Hepatocyte (in vitro differentiated cells): ENCODE data around the gene LDLRAD4.

ENCODE experiments used
- EZH2 ChIP-seq: fragments of 200-600 bp; sonication (generic); IDR thresholded peaks from 2 replicates; pipeline ENCODE4 v1.6.1; 2016; ENCODE audit warnings: antibody characterized with exemption, mild to moderate bottlenecking, borderline replicate concordance
- EZH2phosphoT487 ChIP-seq: fragments of 200-600 bp; sonication (generic); IDR thresholded peaks from one replicate; pipeline ENCODE4 v1.6.1; 2018; ENCODE audit warnings: antibody characterized with exemption, mild to moderate bottlenecking, low read depth, moderate library complexity; ENCODE audit not compliant: unreplicated experiment, severe bottlenecking
- TF ChIP-seq, protein P1 (sequence below): fragments of 200-600 bp; sonication (generic); IDR thresholded peaks from 2 replicates; pipeline ENCODE4 v1.5.1; 2016; ENCODE audit warnings: antibody characterized with exemption, mild to moderate bottlenecking; ENCODE audit not compliant: poor library complexity

DNA sequence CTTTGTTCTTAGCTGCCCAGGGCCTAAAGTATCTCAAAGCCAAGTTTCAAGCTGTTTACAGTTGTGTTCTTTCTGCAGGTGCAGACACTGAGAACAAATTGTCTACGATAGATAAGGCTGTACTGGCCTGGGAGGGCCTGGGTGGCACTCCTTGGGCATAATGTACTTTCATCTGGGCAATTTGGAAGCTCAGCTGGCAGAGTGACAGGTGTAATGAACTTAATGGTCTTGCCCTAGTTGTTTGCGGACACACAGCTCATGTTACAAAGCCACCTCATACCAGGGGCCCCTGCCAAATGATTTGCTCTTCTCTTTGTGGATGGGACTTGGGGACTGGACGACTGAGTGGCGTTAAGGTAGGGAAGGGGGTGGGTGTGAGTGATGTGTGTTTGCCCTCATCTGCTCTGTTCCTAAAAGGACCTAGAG lies 4.3 kb downstream of the LDLRAD4 start:
- TF ChIP-seq, protein P1, sequence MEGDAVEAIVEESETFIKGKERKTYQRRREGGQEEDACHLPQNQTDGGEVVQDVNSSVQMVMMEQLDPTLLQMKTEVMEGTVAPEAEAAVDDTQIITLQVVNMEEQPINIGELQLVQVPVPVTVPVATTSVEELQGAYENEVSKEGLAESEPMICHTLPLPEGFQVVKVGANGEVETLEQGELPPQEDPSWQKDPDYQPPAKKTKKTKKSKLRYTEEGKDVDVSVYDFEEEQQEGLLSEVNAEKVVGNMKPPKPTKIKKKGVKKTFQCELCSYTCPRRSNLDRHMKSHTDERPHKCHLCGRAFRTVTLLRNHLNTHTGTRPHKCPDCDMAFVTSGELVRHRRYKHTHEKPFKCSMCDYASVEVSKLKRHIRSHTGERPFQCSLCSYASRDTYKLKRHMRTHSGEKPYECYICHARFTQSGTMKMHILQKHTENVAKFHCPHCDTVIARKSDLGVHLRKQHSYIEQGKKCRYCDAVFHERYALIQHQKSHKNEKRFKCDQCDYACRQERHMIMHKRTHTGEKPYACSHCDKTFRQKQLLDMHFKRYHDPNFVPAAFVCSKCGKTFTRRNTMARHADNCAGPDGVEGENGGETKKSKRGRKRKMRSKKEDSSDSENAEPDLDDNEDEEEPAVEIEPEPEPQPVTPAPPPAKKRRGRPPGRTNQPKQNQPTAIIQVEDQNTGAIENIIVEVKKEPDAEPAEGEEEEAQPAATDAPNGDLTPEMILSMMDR = no peak
- TF ChIP-seq EZH2 (no peak), EZH2phosphoT487 (no peak)
